ENCODE data around the gene MRPL12.

The MRPL12 gene

GRCh38 chr17:81741594-81742452 is 38.7 kb downstream of the MRPL12 start:
- DNase-seq = no peak
